Gastrocnemius medialis (tissue), 4 donors: Measurements from ENCODE around the gene SV2C. TPM values are rescaled to one million over a fixed set of nuclear protein-coding genes. Genes with fewer than 3 reads are reported as not detected.

ENCODE experiments used
- ATAC-seq, 2 donors: fragments of 150-250 bp; one replicate each; pipeline ENCODE4 v1.9.1; 2016
- DNase-seq, 2 donors: peaks; one replicate each; pipeline ENCODE4 v3.0.0-alpha.2; 2019
- H3K27ac ChIP-seq, 4 donors: fragments of 200-600 bp; sonication (generic); 1 replicate in 1 of 4; 2 replicates in 3 of 4; pipeline ENCODE4 v1.5.1; 2016 to 2018; ENCODE audit warnings: mild to moderate bottlenecking in 2 of 4, moderate library complexity in 1 of 4
- H3K27me3 ChIP-seq, 3 donors: fragments of 200-600 bp; sonication (generic) in 2 of 3; 1 replicate in 1 of 3; 2 replicates in 2 of 3; pipeline versions ENCODE4 v1.5.1 to v1.6.0; 2016 to 2019; ENCODE audit warnings: mild to moderate bottlenecking in 1 of 3, moderate library complexity in 1 of 3
- H3K36me3 ChIP-seq, 2 donors: fragments of 200-600 bp; sonication (generic) in 1 of 2; one replicate each; pipeline ENCODE4 v1.5.1; 2017 to 2018
- H3K4me1 ChIP-seq, 2 donors: fragments of 200-600 bp; sonication (generic) in 1 of 2; one replicate each; pipeline ENCODE4 v1.5.1; 2016 to 2017; ENCODE audit warnings: mild to moderate bottlenecking in 2 of 2
- H3K4me3 ChIP-seq, 4 donors: fragments of 200-600 bp; sonication (generic) in 3 of 4; 1 replicate in 1 of 4; 2 replicates in 3 of 4; pipeline ENCODE4 v1.5.1; 2016 to 2019; ENCODE audit warnings: mild to moderate bottlenecking in 2 of 4
- H3K9me3 ChIP-seq, 3 donors: fragments of 200-600 bp; sonication (generic) in 2 of 3; 1 replicate in 1 of 3; 2 replicates in 2 of 3; pipeline ENCODE4 v1.5.1; 2016 to 2019
- CTCF ChIP-seq, 5 experiments: fragments of 450-650 bp in 3 of 5; fragments of 200-600 bp in 2 of 5; sonication (generic) in 2 of 5; IDR thresholded peaks in 4 of 5; conservative IDR thresholded peaks in 1 of 5; 1 replicate in 4 of 5; 2 replicates in 1 of 5; pipeline ENCODE4 v1.5.1; 2016 to 2019; ENCODE audit warnings: antibody characterized with exemption in 5 of 5, mild to moderate bottlenecking in 3 of 5, moderate library complexity in 3 of 5
- POLR2A ChIP-seq, 2 donors: fragments of 450-650 bp; IDR thresholded peaks; one replicate each; pipeline ENCODE4 v1.6.1; 2017; ENCODE audit warnings: antibody characterized with exemption in 2 of 2, mild to moderate bottlenecking in 2 of 2, moderate library complexity in 2 of 2
- in situ Hi-C, 4 donors: fragments of 200-750 bp; cut with MboI; loops; one replicate each; pipeline versions ENCODE4 v1.15.0 to v1.8.0; 2017; ENCODE audit warnings: low sequenced_read_pairs in 4 of 4
- intact Hi-C: fragments of 100-400 bp; cut with DNase I; formaldehyde crosslinking; loops from one replicate; pipeline ENCODE4 v1.15.1; 2023; ENCODE audit warnings: low total_unique reads
- total RNA-seq, 4 donors: library from RNA; depleted of rRNA; stranded (reverse); fragments of >200 nt; gene quantifications; one replicate each; pipeline versions ENCODE4 v1.1.0 to v1.2.3, GENCODE V29; 2016

Gene SV2C
- total RNA-seq, 4 donors from 2014 or later = not detected

- TF ChIP-seq CTCF (IDR thresholded peaks at IDR 0.05 in 4 of 5, conservative IDR thresholded peaks at IDR 0.05 in 1 of 5) = peak in 1 of 5 experiments; percentile 11
- no peak for TF ChIP-seq POLR2A (IDR thresholded peaks at IDR 0.05)
- intact Hi-C loops = no loop called here
- Histone ChIP-seq H3K27me3 (no peaks in the 10 kb centered on the region), H3K9me3 (no peaks in the 10 kb centered on the region), H3K27ac (no peak overlapping the region), H3K4me3 (no peak overlapping the region), H3K36me3 (no peaks in the 10 kb centered on the region), H3K4me1 (no peaks in the 10 kb centered on the region)
- in situ Hi-C loops = no loop called here
- no peak for DNase-seq
- ATAC-seq = no peak
These were observed 8.6 kb upstream of the SV2C start for GRCh38 chr5:76074487-76075065.

- H3K27ac ChIP-seq = no peak overlapping the region
- H3K9me3 ChIP-seq = no peaks in the 10 kb centered on the region
- TF ChIP-seq POLR2A (IDR thresholded peaks at IDR 0.05) (no peak), CTCF (IDR thresholded peaks at IDR 0.05 in 4 of 5, conservative IDR thresholded peaks at IDR 0.05 in 1 of 5) (no peak)
- H3K4me3 ChIP-seq = no peak overlapping the region
- no peaks in the 10 kb centered on the region for H3K4me1 ChIP-seq
- DNase-seq (no peak), ATAC-seq (no peak)
- H3K36me3 ChIP-seq = no peaks in the 10 kb centered on the region
- intact Hi-C loops = no loop called here
- peaks cover 24 to 53% (median 35%) of the 10 kb centered on the region in 3 donors for H3K27me3 ChIP-seq
- in situ Hi-C loops = no loop called here
These were observed 1.1 kb upstream of the SV2C start for GRCh38 chr5:76081811-76082771.

- TF ChIP-seq POLR2A (IDR thresholded peaks at IDR 0.05) (no peak), CTCF (IDR thresholded peaks at IDR 0.05 in 4 of 5, conservative IDR thresholded peaks at IDR 0.05 in 1 of 5) (no peak)
- intact Hi-C loops = no loop called here
- ATAC-seq = no peak
- no peak for DNase-seq
- no peak overlapping the region for H3K27ac ChIP-seq
- no peaks in the 10 kb centered on the region for H3K4me1 ChIP-seq
- H3K4me3 ChIP-seq = peak overlapping the region in 1 of 4 donors; percentile 23
- no peaks in the 10 kb centered on the region for H3K9me3 ChIP-seq
- peaks cover 24 to 53% (median 35%) of the 10 kb centered on the region in 3 donors for H3K27me3 ChIP-seq
- no peaks in the 10 kb centered on the region for H3K36me3 ChIP-seq
- in situ Hi-C loops = no loop called here
These were observed 642 bp downstream of the SV2C start for GRCh38 chr5:76083555-76084495.

- TF ChIP-seq CTCF (IDR thresholded peaks at IDR 0.05 in 4 of 5, conservative IDR thresholded peaks at IDR 0.05 in 1 of 5) = no peak
- TF ChIP-seq POLR2A (IDR thresholded peaks at IDR 0.05) = no peak
- Histone ChIP-seq H3K4me3 (no peak overlapping the region), H3K4me1 (no peaks in the 10 kb centered on the region), H3K9me3 (no peaks in the 10 kb centered on the region), H3K36me3 (no peaks in the 10 kb centered on the region), H3K27ac (no peak overlapping the region), H3K27me3 (peaks cover 24 to 53% (median 35%) of the 10 kb centered on the region in 3 donors)
- in situ Hi-C loops = no loop called here
- intact Hi-C loops = no loop called here
- ATAC-seq (no peak), DNase-seq (no peak)
These were observed 1.5 kb downstream of the SV2C start for GRCh38 chr5:76084496-76085242.
